Uterus (tissue), 2 donors: ENCODE measurements around the gene UBR2.

Experiments used
- POLR2A ChIP-seq, 2 donors: fragments of 450-650 bp; IDR thresholded peaks; one replicate each; pipeline ENCODE4 v1.6.1; 2016; ENCODE audit warnings: antibody characterized with exemption in 2 of 2, mild to moderate bottlenecking in 1 of 2, moderate library complexity in 1 of 2
- TF ChIP-seq, protein P1 (sequence below), 4 experiments: fragments of 200-600 bp in 2 of 4; fragments of 450-650 bp in 2 of 4; sonication (generic) in 2 of 4; IDR thresholded peaks; one replicate each; pipeline ENCODE4 v1.5.1; 2016 to 2019; ENCODE audit warnings: antibody characterized with exemption in 4 of 4, mild to moderate bottlenecking in 2 of 4, moderate library complexity in 1 of 4

DNA sequence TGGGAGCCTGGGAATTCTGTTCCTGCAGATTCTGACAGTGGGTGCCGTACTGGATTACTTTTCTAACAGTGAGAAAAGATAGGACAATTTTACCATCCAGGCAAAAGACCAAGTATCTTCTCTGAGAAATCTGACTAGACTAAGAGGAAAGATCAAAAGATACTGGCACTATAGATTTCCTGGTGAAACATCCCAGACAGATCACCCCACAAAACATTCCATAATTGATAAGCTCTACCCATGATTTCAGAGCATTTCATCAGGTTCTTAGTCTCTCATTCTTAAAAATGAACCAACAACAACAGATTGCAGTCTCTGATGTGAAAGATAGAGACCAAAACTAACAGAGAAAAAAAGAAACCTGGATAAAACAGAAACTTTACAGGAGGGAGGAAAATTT is 13.6 kb upstream of the UBR2 start:
- TF ChIP-seq, protein P1, sequence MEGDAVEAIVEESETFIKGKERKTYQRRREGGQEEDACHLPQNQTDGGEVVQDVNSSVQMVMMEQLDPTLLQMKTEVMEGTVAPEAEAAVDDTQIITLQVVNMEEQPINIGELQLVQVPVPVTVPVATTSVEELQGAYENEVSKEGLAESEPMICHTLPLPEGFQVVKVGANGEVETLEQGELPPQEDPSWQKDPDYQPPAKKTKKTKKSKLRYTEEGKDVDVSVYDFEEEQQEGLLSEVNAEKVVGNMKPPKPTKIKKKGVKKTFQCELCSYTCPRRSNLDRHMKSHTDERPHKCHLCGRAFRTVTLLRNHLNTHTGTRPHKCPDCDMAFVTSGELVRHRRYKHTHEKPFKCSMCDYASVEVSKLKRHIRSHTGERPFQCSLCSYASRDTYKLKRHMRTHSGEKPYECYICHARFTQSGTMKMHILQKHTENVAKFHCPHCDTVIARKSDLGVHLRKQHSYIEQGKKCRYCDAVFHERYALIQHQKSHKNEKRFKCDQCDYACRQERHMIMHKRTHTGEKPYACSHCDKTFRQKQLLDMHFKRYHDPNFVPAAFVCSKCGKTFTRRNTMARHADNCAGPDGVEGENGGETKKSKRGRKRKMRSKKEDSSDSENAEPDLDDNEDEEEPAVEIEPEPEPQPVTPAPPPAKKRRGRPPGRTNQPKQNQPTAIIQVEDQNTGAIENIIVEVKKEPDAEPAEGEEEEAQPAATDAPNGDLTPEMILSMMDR (IDR thresholded peaks at IDR 0.05): no peak
- no peak for TF ChIP-seq POLR2A (IDR thresholded peaks at IDR 0.05)
